Peyer's patch (tissue), 4 donors: ENCODE measurements around the gene CTF1.

Experiments used
- POLR2A ChIP-seq, 2 donors: fragments of 450-650 bp; IDR thresholded peaks; one replicate each; pipeline ENCODE4 v1.5.1; 2017; ENCODE audit warnings: antibody characterized with exemption in 2 of 2, mild to moderate bottlenecking in 2 of 2, moderate library complexity in 2 of 2
- TF ChIP-seq, protein P1 (sequence below), 6 experiments: fragments of 450-650 bp in 4 of 6; fragments of 200-600 bp in 2 of 6; sonication (generic) in 1 of 6; IDR thresholded peaks; one replicate each; pipeline ENCODE4 v1.5.1; 2017 to 2019; ENCODE audit warnings: antibody characterized with exemption in 6 of 6, mild to moderate bottlenecking in 3 of 6, moderate library complexity in 1 of 6

DNA sequence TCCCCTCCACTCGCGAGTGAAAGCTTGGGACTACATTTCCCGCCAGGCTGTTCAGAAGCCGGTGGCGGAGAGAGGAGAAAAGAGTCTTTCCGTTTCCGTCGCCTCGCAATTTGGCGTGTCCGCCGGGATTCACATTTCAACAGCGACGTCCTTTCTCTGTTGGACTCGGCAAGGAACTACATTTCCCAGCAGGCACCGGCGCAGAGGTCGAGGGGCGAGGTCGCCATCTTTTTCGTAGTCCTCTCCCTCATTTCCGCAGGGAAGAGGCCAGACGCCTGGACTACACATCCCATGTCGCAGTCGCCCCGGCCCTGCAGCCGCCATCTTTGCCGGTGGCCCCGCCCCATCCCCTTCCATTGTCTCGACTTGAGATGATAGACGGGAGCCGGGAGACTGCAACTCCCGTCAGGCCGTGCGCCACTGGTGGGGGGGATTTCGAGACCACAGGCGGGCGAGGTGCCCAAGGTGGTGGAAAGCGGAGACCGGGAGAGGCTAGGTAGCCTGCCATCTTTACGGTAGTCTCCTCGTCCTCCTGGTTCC is 26.1 kb downstream of the CTF1 start:
- TF ChIP-seq, protein P1, sequence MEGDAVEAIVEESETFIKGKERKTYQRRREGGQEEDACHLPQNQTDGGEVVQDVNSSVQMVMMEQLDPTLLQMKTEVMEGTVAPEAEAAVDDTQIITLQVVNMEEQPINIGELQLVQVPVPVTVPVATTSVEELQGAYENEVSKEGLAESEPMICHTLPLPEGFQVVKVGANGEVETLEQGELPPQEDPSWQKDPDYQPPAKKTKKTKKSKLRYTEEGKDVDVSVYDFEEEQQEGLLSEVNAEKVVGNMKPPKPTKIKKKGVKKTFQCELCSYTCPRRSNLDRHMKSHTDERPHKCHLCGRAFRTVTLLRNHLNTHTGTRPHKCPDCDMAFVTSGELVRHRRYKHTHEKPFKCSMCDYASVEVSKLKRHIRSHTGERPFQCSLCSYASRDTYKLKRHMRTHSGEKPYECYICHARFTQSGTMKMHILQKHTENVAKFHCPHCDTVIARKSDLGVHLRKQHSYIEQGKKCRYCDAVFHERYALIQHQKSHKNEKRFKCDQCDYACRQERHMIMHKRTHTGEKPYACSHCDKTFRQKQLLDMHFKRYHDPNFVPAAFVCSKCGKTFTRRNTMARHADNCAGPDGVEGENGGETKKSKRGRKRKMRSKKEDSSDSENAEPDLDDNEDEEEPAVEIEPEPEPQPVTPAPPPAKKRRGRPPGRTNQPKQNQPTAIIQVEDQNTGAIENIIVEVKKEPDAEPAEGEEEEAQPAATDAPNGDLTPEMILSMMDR (IDR thresholded peaks at IDR 0.05) = no peak
- peak in 1 of 2 donors; percentile 42 for TF ChIP-seq POLR2A (IDR thresholded peaks at IDR 0.05)
